C4-2B (cell line): ENCODE data around the gene NPHP4.

Experiments used
- CTCF ChIP-seq: fragments of 450-650 bp; conservative IDR thresholded peaks from 2 replicates; pipeline ENCODE4 v1.5.1; 2017; ENCODE audit warnings: mild to moderate bottlenecking
- ZFX ChIP-seq: fragments of 450-650 bp; IDR thresholded peaks from 2 replicates; pipeline ENCODE4 v1.6.1; 2017

GRCh38 chr1:5850503-5850902 lies 141.7 kb downstream of the NPHP4 start:
- TF ChIP-seq CTCF (no peak), ZFX (no peak)
